SK-N-SH treated with all-trans-retinoic acid at 6 μM for 48 hours (cell line): ENCODE measurements around the gene GBE1.

Source experiments
- CREB5 ChIP-seq: fragments of 250-450 bp; sonication (Bioruptor Pico); IDR thresholded peaks from 2 replicates; pipeline ENCODE4 v1.5.1; 2020; ENCODE audit warnings: low read depth, mild to moderate bottlenecking, moderate library complexity
- CSRNP3 ChIP-seq: fragments of 250-450 bp; sonication (Bioruptor Pico); IDR thresholded peaks from 2 replicates; pipeline ENCODE4 v1.5.1; 2021; ENCODE audit warnings: mild to moderate bottlenecking, moderate library complexity
- PATZ1 ChIP-seq: fragments of 250-450 bp; sonication (Bioruptor Pico); IDR thresholded peaks from 2 replicates; pipeline ENCODE4 v1.8.0; 2020; ENCODE audit warnings: mild to moderate bottlenecking, moderate library complexity, borderline replicate concordance
- POU6F1 ChIP-seq: fragments of 250-450 bp; sonication (Bioruptor Pico); IDR thresholded peaks from 2 replicates; pipeline ENCODE4 v1.8.0; 2021; ENCODE audit warnings: low read depth, mild to moderate bottlenecking, moderate library complexity, borderline replicate concordance
- TOX ChIP-seq: fragments of 250-450 bp; sonication (Bioruptor Pico); IDR thresholded peaks from 2 replicates; pipeline ENCODE4 v1.8.0; 2021; ENCODE audit warnings: mild to moderate bottlenecking, moderate library complexity, borderline replicate concordance
- ZFP3 ChIP-seq: fragments of 250-450 bp; sonication (Bioruptor Pico); IDR thresholded peaks from 2 replicates; pipeline ENCODE4 v1.5.0; 2020; ENCODE audit warnings: mild to moderate bottlenecking, moderate library complexity
- ZFP30 ChIP-seq: fragments of 450-650 bp; formaldehyde crosslinking; IDR thresholded peaks from 2 replicates; pipeline ENCODE4 v1.5.0; 2022; ENCODE audit warnings: mild to moderate bottlenecking, moderate library complexity
- ZNF8 ChIP-seq: fragments of 450-650 bp; formaldehyde crosslinking; IDR thresholded peaks from 2 replicates; pipeline ENCODE4 v1.5.0; 2020; ENCODE audit warnings: mild to moderate bottlenecking, moderate library complexity

- no peak for TF ChIP-seq ZFP30 (CRISPR knock-in tag)
- TF ChIP-seq ZNF8 (CRISPR knock-in tag), result no peak
- no peak for TF ChIP-seq ZFP3
- no peak for TF ChIP-seq CREB5 (CRISPR knock-in tag)
- TF ChIP-seq POU6F1 (CRISPR knock-in tag), result no peak
- TF ChIP-seq TOX (CRISPR knock-in tag), result no peak
- no peak for TF ChIP-seq PATZ1 (CRISPR knock-in tag)
- TF ChIP-seq CSRNP3 (CRISPR knock-in tag), result no peak
These were observed 258.4 kb downstream of the GBE1 start for GRCh38 chr3:81503026-81503425.
